ENCODE data around the gene PLEKHG3.

Gene PLEKHG3

DNA sequence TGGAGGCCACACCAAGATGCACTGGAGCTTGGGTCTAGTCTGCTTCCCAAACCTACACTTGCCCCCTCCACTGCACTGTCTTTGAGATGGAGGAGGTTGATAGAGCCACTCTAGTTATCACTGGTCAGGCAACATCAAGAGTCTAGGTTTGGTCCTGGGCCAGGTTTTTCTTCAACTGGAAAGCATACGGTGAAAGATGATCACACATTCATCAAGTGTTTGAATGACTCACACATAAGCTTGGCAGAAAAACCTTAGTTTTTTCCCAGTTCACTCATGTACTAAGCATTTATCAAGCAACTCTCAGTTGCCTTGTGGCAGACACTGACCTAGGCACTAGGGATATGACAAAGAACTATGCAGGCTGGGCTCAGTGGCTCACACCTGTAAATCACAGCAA, 84.5 kb downstream of the PLEKHG3 start:
- no peak overlapping the region for H3K4me3 ChIP-seq (ENCODE audit: low read length)
- no peak for TF ChIP-seq ZNF274 (IDR thresholded peaks at IDR 0.05; ENCODE audit: low read depth, low read length)

DNA sequence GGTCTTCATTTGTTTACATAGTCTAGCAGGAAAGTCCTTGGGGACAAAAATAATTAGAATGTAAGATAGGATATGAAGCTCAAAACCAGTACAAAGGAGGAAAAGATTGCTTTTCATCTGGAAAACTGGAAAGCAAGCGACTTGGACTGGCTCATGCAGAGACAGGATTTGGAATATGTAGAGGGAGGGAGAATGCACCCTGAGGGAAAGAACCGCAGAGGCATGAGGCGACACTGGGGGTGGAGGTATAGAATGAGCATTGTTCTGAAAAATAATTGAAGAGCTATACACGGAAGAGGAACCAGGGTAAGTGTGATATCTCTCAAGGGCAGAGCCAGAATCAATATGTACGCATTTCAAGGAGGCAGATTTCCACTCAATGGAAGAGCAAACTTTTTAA, 85.5 kb downstream of the PLEKHG3 start:
- TF ChIP-seq ZNF274 (IDR thresholded peaks at IDR 0.05; ENCODE audit: low read depth, low read length), result no peak
- no peak overlapping the region for H3K4me3 ChIP-seq (ENCODE audit: low read length)

DNA sequence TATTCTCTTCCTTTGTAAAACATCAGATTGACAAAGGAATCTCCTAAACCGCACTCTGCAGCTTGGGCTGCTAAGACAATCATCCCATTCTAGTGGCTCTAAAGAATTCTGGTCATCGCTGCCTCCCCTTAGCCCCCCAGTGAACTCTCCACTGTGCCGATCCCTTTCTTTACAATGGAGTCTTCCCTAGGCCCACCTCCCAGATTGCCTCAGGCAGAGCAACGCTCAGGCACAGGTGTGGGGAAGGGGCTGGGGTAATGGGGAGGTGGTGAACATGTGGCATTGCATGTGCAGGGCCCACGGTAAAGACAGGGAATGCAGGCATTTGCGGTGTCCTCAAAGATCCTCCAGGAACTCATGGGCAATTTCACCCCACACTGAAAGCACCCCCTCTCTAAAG, 86.3 kb downstream of the PLEKHG3 start:
- H3K4me3 ChIP-seq (ENCODE audit: low read length), result no peak overlapping the region
- TF ChIP-seq ZNF274 (IDR thresholded peaks at IDR 0.05; ENCODE audit: low read depth, low read length), result no peak

DNA sequence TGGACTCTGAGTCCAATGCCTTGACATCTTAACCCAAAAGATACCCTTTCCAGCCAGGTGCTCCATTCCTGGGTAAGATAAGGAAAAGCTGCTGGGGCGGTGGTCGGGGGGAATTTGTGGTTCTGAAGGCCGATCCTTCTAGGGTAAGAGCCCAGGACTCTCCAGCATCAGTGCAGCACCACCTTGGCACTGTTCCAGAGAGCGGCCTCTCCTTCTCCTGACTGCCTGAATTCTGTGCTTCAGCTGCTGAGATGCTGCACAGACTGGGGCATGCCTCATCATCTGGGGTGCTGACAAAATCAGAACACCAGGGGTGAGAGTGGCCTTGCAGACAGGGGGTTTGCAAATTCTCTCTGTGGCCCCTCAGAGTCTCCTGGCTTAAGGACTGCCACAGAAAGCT, 88.0 kb downstream of the PLEKHG3 start:
- H3K4me3 ChIP-seq (ENCODE audit: low read length), result no peak overlapping the region
- no peak for TF ChIP-seq ZNF274 (IDR thresholded peaks at IDR 0.05; ENCODE audit: low read depth, low read length)

DNA sequence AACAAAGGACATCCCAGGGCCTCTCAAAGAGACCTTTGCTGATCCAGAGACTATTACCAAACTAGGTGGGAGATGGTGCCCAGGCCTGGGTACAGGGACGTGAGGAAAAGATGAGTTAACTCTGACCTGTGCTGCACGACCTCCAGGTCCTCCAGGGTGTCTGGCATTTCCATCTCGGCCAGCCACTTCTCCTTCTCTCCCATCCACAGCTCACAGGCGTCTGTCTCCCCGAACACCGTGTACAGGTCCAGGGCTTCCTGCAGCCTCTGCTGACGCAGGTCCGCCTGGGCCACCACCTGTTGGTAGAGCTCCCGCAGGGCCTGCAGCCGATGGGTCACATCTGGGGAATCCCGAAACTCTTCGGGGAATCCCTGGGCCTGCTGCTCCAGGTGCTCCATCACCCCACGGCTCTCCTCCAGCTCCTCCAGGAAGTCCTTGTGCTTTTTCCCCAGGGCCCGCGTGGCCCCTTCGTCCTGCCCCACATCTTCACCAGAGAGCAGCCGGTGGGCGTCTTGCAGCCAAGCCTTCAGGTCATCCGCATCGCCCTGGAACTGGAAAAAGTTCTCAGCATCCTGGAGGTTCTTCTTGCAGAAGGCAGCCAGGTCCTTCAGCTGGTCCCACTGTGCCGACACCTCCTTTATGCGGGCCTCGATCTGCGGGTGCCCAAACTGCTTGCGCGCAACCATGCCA, 88.8 kb downstream of the PLEKHG3 start:
- no peak for TF ChIP-seq ZNF274 (IDR thresholded peaks at IDR 0.05; ENCODE audit: low read depth, low read length)
- H3K4me3 ChIP-seq (ENCODE audit: low read length), result no peak overlapping the region

DNA sequence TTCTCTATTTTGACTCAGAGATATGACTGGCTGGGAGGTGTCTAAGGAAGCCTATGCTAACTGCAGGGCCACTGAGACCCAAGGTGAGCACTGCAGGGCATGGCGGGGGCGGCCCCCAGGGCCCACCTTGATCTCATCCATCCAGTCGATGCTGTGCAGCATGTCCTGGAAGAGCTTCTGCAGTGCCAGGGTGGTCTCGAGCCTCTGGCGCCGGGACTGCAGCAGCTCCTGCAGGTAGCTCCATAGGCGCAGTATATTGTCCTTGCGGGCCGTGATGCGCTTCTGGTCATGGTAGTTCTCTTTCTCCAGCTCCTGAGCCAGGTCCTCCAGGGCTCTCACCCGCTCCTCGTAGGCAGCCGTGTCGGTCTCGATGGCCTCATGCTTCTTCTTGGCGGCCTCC, 91.0 kb downstream of the PLEKHG3 start:
- TF ChIP-seq ZNF274 (IDR thresholded peaks at IDR 0.05; ENCODE audit: low read depth, low read length), result no peak

DNA sequence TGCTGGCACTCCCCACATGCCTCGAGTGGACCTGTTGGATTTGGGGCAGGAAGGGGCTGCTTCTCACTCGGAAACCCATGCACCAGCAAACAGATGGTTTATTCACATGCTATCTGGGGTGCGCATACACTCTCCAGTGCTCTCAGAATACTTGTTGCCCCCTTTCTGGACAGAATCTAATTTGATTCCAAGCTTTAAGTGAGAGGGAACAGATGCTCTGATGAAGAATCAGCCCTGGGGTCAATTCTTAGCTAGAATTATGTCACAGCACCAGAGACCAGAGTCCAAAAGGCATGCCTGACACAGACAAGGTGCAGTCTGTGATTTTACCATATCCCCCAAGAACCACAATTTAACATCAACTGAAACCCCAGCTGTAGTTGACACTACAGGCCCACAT, 91.7 kb downstream of the PLEKHG3 start:
- H3K4me3 ChIP-seq (ENCODE audit: low read length), result no peak overlapping the region
- TF ChIP-seq ZNF274 (IDR thresholded peaks at IDR 0.05; ENCODE audit: low read depth, low read length), result no peak

More for the DNA sequence above, 91.0 kb downstream of the PLEKHG3 start:
- H3K4me3 ChIP-seq (ENCODE audit: low read length), result no peak overlapping the region

DNA sequence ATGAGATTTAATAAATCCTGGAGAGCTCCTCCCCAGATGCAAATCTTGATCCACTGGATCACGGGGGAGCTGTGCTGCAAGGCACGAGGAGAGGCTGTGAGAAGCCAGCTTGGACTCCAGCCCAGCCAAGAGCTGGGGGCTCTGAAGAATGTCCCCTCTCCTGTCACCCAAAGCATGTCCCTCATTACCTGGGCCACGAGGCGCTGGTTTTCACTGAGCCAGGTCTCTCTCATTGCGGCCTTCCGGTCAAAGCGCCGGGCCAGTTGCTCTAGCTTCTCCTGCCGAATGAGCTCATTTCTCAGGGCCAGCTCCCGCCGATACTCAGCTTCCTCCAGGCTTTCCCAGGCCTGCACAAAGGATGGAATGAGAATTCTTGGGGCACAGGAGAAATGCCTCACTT, 92.1 kb downstream of the PLEKHG3 start:
- no peak for TF ChIP-seq ZNF274 (IDR thresholded peaks at IDR 0.05; ENCODE audit: low read depth, low read length)
- no peak overlapping the region for H3K4me3 ChIP-seq (ENCODE audit: low read length)

DNA sequence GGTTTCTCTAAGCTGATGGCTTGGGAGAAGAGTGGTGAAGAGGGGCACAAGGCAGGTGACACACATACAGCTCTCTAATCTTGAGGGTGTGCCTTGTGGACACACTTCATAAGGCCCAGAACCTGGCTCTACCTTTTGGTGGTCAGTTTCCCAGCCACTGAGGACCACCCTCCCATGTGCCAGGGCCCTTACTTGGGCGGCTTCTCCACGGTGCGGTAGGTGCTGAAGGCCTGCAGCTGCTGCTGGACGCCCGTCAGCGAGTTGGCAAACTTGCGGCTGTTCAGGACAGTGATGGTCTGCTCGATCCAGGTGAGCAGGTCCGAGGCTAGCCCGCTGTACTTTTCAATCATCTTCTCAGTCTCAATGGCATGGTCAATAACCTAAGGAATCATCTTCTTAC, 95.3 kb downstream of the PLEKHG3 start:
- TF ChIP-seq ZNF274 (IDR thresholded peaks at IDR 0.05; ENCODE audit: low read depth, low read length), result no peak
- no peak overlapping the region for H3K4me3 ChIP-seq (ENCODE audit: low read length)

All from GM08714 (cell line).